ENCODE results near the gene SELENOS. TPM values are rescaled to one million over a fixed set of nuclear protein-coding genes. Genes with fewer than 3 reads are reported as not detected.
A peak's percentile ranks its signal among the peaks of the same experiment; 100 is the strongest.

SELENOS gene
- polyA plus RNA-seq, 3 donors: 40.2 to 70.2 (median 51.6) TPM

- Mint-ChIP-seq H3K36me3 (peaks cover 55 to 67% of the 10 kb centered on the region in 2 donors), H3K4me3 (peak overlapping the region; percentile 96 to 98), H3K27ac (peak overlapping the region; percentile 96 to 98 (median 98)), H3K4me1 (peaks cover 20% of the 10 kb centered on the region), H3K27me3 (ENCODE audit: low read depth in 3 of 3) (peaks cover 0 to 5% (median 0%) of the 10 kb centered on the region in 3 donors), H3K9me3 (peaks cover 0 to 2% (median 0%) of the 10 kb centered on the region in 7 donors)
- Histone ChIP-seq H3K4me2 (replicated peaks; ENCODE audit: extremely low read depth, low read length, poor library complexity, severe bottlenecking) (peak overlapping the region; percentile 88), H3K9ac (ENCODE audit: insufficient read depth, low read length, poor library complexity, severe bottlenecking) (peak overlapping the region; percentile 87), H3K79me2 (ENCODE audit: insufficient read depth, low read length) (peaks cover 22% of the 10 kb centered on the region), H4K20me1 (ENCODE audit: insufficient read depth, low read length) (peaks cover 5% of the 10 kb centered on the region), H3K36me3 (replicated peaks in 1 of 2; ENCODE audit: control insufficient read depth in 1 of 2, insufficient read depth in 2 of 2, low read length in 2 of 2) (peaks cover 54 to 65% of the 10 kb centered on the region in 2 donors), H3K27me3 (ENCODE audit: control insufficient read depth in 2 of 2, insufficient read depth in 2 of 2, low read length in 2 of 2) (no peaks in the 10 kb centered on the region), H3K27ac (ENCODE audit: low read depth in 1 of 2, low read length in 2 of 2) (peak overlapping the region; percentile 91 to 92), H3K4me3 (replicated peaks in 1 of 3; ENCODE audit: low read depth in 2 of 3, low read length in 3 of 3) (peak overlapping the region; percentile 78 to 89 (median 80)), H2AFZ (ENCODE audit: insufficient read depth, low read depth, low read length, poor library complexity, severe bottlenecking) (peak overlapping the region; percentile 74), H3K4me1 (ENCODE audit: control insufficient read depth in 1 of 2, insufficient read depth in 2 of 2, low read length in 2 of 2) (peaks cover 17 to 20% of the 10 kb centered on the region in 2 donors), H3K9me3 (replicated peaks in 1 of 2; ENCODE audit: control insufficient read depth in 1 of 2, insufficient read depth in 1 of 2, low read length in 2 of 2) (no peaks in the 10 kb centered on the region)
- DNase-seq: peak in 1 of 3 donors; percentile 8
- TF ChIP-seq, protein P1, sequence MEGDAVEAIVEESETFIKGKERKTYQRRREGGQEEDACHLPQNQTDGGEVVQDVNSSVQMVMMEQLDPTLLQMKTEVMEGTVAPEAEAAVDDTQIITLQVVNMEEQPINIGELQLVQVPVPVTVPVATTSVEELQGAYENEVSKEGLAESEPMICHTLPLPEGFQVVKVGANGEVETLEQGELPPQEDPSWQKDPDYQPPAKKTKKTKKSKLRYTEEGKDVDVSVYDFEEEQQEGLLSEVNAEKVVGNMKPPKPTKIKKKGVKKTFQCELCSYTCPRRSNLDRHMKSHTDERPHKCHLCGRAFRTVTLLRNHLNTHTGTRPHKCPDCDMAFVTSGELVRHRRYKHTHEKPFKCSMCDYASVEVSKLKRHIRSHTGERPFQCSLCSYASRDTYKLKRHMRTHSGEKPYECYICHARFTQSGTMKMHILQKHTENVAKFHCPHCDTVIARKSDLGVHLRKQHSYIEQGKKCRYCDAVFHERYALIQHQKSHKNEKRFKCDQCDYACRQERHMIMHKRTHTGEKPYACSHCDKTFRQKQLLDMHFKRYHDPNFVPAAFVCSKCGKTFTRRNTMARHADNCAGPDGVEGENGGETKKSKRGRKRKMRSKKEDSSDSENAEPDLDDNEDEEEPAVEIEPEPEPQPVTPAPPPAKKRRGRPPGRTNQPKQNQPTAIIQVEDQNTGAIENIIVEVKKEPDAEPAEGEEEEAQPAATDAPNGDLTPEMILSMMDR (IDR thresholded peaks at IDR 0.05): peak; percentile 49
- WGBS (ENCODE audit: insufficient coverage): 19% methylated on average over 14 of the region's 14 CpGs
- intact Hi-C loops (cut with micrococcal nuclease): loop anchor here (5.0 to 10.0 kb wide), 3 partner anchors 376 to 1542 kb away; partner anchors contain the start of genes ASB7 (in 1 of the 2), LINS1 (in 1 of the 2), LYSMD4 (in 1 of the 2) and TM2D3 (in 1 of the 2)
Measured at GRCh38 chr15:101276501-101277037, 716 bp downstream of the SELENOS start.

GRCh38 chr15:101275018-101275417 is 2.3 kb downstream of the SELENOS start:
- peaks cover 56 to 65% of the 10 kb centered on the region in 2 donors for H3K36me3 ChIP-seq (replicated peaks in 1 of 2; ENCODE audit: control insufficient read depth in 1 of 2, insufficient read depth in 2 of 2, low read length in 2 of 2)

More at GRCh38 chr15:101275018-101275417, 2.3 kb downstream of the SELENOS start:
- Mint-ChIP-seq H3K27ac (no peak overlapping the region), H3K36me3 (peaks cover 56 to 68% of the 10 kb centered on the region in 2 donors), H3K9me3 (peaks cover 0 to 2% (median 0%) of the 10 kb centered on the region in 7 donors), H3K27me3 (ENCODE audit: low read depth in 3 of 3) (peaks cover 0 to 5% (median 0%) of the 10 kb centered on the region in 3 donors), H3K4me3 (no peak overlapping the region), H3K4me1 (peaks cover 20% of the 10 kb centered on the region)
- TF ChIP-seq, protein P1 (IDR thresholded peaks at IDR 0.05): no peak
- no peak for DNase-seq
- intact Hi-C loops (cut with micrococcal nuclease): loop anchor here (5.0 to 10.0 kb wide), 3 partner anchors 377 to 1540 kb away; partner anchors contain the start of genes ASB7 (in 1 of the 2), LINS1 (in 1 of the 2), LYSMD4 (in 1 of the 2) and TM2D3 (in 1 of the 2)
- WGBS (ENCODE audit: insufficient coverage): 100% methylated on average over 1 of the region's 5 CpGs
- Histone ChIP-seq H3K9me3 (replicated peaks in 1 of 2; ENCODE audit: control insufficient read depth in 1 of 2, insufficient read depth in 1 of 2, low read length in 2 of 2) (no peaks in the 10 kb centered on the region), H3K4me1 (ENCODE audit: control insufficient read depth in 1 of 2, insufficient read depth in 2 of 2, low read length in 2 of 2) (peaks cover 17 to 20% of the 10 kb centered on the region in 2 donors), H4K20me1 (ENCODE audit: insufficient read depth, low read length) (peaks cover 5% of the 10 kb centered on the region), H3K4me3 (replicated peaks in 1 of 3; ENCODE audit: low read depth in 2 of 3, low read length in 3 of 3) (no peak overlapping the region), H3K9ac (ENCODE audit: insufficient read depth, low read length, poor library complexity, severe bottlenecking) (no peak overlapping the region), H3K79me2 (ENCODE audit: insufficient read depth, low read length) (peaks cover 22% of the 10 kb centered on the region), H2AFZ (ENCODE audit: insufficient read depth, low read depth, low read length, poor library complexity, severe bottlenecking) (no peak overlapping the region), H3K4me2 (replicated peaks; ENCODE audit: extremely low read depth, low read length, poor library complexity, severe bottlenecking) (no peak overlapping the region), H3K27ac (ENCODE audit: low read depth in 1 of 2, low read length in 2 of 2) (no peak overlapping the region), H3K27me3 (ENCODE audit: control insufficient read depth in 2 of 2, insufficient read depth in 2 of 2, low read length in 2 of 2) (no peaks in the 10 kb centered on the region)
